HuH-7 (cell line): ENCODE data around the gene PLCH1.
"Not testable (repeated sequence)": the region's sequence is repeated elsewhere in the genome, so short reads cannot be mapped to it uniquely, and the experiment has no call there.

Experiments used
- DNase-seq: peaks from one replicate; pipeline ENCODE4 v3.0.0; 2011; ENCODE audit warnings: low spot score

PLCH1 gene

DNA sequence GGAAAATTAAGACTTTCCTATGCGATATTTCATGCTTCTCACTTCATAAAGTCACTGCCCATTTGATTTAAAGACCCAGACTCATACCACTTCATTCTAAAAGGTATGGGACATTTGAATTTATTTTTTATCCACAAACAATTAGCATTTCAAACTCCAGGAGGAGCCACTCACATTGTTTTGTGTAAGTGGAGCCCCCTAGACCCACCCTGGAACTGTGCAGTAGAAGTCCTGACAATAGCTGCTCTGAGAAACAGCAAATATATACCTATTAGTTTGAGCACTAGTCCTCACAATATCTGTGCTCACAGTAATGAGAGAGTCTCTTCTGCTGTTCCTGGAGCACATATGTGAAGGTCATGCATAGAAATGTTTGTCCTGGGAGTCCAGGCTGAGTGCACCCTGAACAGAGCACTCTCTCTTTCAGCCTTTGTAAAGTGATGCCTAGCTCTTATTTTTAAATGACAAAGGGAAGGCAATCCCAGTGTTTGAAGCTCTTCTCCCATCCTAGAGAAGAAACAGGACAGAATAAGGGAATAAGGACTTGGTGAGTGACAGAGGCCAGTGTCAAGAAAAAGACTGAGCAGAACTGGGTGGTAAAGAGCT is 323.9 kb downstream of the PLCH1 start:
- no peak for DNase-seq

DNA sequence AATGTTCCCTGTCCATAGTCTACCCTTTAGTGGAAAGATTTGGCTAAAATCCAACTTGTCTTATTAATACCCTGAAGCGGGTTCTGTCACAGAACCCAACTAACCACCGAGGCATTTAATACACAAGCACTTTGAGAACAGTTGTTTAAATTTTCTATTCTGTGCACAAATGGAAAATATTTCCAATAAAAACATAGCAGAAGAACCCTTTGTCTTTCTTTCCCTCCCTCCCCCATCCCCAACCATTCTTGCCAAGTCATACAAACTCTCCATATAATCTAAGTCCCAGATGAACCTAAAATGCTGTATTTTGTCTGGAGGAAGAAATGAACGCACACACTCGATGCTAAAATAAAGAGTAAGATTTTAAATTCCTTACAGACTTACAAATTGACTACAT is 324.5 kb downstream of the PLCH1 start:
- no peak for DNase-seq

DNA sequence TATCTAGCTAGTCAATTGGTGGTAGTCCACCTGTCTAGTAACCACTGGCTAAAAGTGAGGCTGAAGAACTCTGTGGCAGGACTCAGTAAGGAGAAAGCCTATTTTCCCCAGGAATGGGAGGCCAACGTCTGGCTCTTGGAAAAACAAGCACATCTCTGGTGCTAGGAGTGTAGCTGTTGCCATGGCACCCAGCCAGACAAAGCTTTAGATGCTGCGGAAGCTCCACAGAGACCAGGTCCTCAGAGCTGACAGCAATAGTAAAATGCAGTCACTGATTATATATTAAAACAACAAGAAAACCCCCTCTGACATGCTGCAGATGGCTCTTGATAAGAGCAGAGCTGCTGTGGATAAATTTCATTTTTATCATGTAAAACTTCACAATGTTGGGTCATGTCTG is 326.5 kb downstream of the PLCH1 start:
- DNase-seq = no peak

DNA sequence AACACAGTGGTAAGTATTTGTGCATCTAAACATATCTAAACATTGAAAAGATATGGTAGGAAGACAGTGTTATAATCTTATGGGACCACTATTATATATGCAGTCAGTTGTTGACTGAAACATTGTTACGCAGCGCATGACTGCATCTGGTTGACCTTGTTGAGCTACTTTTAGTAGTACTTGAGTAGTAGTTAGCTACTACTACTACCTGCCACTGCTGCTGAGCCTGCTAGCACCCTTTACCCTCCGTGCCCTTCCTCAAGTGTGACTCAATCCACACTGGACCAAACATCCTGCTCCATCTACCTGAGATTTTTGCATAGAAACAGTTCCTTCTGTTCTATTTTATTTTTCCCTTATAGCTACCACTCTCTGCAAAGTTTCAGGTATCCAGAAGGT is 327.8 kb downstream of the PLCH1 start:
- no peak for DNase-seq

DNA sequence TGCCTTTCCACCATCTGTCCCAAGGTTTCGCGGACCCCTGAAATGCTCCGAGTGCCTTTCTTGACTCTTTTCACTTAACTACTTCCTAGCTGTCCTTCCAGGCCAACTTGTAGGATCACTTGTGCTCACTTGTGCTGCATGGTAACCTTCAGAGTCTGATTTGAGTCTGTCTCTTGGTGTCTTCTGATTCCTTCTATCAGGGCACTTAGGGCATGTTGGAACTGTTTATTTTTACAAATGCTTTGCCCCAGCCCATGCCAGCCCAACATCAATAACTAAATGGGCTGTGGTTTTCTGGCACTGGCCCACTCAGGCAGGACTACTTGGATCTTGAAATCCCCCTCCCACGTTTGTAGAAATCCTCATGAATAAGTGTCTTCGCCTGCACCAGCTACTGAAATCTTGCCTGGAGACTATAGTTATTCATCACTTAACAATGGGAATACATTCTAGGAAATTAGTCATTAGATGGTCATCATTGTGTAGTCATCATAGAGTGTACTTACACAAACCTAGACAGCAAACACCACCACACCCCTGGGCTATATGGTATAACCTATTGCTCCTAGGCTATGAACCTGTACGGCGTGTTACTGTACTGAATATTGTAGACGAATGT is 328.3 kb downstream of the PLCH1 start:
- DNase-seq = no peak

DNA sequence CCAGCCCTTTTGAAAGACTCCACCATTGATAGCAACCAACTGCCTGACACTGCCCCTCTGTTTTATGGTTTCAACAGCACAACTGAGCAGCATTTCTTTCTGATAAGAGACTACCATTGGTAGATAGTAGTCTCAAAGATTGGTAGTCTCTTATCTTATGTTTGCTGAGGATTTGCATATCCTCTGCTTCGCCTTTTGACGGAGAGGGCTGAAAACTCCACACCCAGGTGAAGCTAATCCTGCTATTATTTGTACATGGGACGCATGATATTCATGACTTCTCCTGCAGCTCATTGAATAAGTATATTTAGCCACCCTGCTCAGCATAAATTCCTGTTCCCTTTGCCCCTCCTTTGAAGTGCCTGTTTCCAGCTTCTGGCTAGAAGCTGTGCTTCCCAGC is 332.0 kb downstream of the PLCH1 start:
- peak; percentile 14 for DNase-seq

DNA sequence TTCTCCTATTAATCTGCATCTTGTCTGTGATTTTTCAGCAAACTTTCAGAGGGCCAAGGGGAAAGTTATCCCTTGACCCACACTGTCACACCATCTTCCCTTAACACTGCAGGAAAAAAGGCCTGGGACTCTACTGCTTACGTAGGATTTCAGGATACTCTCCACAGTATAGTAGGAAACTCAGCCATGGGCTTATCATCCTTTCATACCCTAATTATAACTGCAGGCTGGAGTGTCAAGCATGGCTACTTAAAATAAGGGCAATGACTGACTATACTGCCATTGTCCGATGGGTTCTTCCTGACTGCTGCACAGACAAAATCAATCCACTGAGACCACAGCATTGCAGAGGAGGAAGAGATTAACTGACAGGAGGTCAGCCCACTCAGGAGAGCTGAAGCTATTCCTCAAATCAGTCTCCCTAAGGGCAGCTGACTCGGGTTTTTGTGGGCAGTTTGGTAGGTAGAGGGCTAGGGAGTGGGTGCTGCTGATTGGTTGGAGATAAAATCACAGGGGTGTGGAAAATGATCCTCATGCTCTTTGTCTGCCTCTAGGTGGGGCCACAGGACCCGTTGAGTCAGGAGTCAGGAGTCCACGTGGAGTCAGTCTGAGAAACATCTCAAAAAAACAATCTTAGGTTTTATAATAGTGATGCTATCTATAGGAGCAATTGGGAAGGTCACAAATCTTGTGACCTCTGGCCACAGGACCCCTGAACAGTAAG is 333.2 kb downstream of the PLCH1 start:
- DNase-seq = no peak

DNA sequence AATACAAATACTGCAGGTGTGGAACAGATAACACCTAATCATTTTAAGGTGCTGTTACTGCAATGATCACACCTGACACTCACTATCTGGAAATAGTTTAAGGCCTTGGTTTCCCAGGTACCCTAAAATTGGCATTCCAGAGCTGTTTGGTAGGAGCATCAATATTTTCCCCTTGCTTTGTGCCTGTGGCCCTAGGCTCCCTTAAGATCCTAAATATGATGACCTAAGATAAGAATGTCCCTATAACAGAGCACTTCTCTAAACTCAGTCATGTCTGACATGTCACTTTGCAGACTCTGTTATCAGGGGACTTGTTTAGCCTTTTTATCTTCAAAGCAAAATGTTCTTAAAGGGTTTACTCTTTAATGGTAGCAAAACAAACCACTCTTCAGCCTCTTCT is 335.5 kb downstream of the PLCH1 start:
- DNase-seq = no peak

DNA sequence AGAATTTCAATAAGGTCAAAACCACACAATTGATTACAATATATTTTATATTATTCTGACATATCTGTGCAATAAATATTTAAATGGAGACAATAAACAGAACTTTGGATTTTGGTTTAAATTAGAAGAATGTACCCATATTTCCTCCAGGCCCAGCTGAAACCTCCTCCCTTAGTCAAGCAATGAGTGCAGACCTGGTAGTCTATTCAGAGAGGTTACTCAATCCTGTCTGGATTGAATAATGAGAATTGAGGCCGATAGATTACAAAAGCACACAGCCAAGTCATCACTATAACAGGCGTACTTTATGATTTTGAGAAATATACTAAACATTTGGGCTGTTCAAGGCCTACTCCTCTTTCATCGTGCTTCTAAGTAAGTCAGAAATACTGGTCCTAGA is 336.9 kb downstream of the PLCH1 start:
- DNase-seq = no peak

DNA sequence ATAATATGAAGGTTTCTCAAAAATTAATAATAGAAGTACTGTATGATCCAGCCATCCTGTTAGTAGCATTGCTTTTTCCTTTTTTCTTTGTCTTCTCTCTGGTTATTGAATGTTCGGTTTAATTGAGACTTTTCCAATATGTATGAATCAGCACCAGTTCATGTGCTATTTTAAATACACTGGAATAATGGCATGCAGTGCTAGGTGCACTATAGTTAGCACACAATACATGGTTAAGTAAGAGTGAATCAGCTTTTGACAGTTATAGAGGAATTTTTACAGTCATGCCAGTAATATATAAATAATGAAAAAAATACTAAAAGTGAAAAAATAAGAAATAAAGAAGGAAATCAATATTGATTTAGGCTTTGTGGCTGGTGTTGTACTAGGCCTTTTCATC is 337.5 kb downstream of the PLCH1 start:
- no peak for DNase-seq

DNA sequence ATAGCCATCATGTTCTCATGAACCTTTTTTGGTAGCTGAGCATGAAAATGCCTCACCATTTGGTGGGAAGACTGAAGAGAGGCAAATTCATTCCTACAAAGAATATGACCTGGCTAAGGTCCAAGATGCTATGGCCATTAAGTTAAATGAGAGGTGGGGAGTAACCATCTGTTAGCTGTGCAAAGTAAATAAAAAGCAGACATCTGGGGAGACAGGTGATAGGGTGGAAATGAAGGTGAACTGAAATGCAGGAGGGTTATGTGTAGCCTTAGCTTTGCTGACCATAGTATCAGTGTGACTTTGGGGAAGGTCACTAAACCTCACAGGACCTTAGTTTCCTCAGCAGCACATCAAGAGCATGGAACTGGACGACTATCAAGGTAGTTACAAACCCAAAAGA is 340.4 kb downstream of the PLCH1 start:
- DNase-seq = no peak

DNA sequence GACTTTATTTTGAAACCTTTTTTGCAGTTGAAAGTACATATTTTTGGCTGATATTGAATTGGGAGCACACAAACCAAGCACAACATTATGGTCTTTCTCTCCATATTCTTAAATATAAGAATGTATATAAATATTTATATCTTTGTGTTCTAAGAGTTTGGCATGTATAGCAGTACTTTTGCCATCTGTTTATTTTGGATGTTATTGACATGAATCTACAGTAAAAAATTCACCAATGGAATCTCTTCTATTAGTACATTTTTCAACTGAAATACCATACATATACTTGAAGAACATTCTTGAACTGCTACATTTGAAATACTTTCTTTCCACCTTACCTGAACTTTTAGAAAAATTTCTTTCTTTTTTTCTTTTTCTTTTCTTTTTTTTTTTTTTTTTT is 342.2 kb downstream of the PLCH1 start:
- no peak for DNase-seq

DNA sequence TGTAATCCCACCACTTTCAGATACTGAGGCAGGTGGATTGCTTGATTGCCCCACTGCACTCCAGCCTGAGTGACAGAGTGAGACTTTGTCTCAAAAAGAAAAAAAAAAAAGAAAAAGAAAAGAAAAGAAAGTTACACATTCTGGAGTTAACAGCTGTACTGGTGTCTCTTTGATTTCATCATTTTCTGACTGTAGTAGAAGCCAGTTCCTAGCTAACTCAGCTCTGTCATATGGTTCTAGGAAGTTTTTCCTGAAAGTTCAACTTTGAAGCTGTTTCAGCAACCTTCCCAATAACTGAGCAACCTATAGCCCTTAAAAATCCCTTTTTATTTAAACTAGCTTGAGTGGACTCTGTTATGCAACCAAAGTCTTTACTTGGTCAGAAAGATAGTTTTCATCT is 346.8 kb downstream of the PLCH1 start:
- no peak for DNase-seq

DNA sequence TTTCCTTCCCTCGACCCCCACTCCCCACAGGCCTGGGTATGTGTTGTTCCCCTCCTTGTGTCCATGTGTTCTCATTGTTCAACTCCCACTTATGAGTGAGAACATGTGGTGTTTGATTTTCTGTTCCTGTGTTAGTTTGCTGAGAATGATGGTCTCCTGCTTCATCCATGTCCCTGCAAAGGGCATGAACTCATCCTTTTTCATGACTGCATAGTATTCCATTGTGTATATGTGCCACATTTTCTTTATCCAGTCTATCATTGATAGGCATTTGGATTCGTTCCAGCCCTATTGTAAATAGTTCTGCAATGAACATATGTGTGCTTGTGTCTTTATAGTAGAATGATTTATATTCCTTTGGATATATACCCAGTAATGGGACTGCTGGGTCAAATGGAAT is 350.0 kb downstream of the PLCH1 start:
- DNase-seq = not testable (repeated sequence)

DNA sequence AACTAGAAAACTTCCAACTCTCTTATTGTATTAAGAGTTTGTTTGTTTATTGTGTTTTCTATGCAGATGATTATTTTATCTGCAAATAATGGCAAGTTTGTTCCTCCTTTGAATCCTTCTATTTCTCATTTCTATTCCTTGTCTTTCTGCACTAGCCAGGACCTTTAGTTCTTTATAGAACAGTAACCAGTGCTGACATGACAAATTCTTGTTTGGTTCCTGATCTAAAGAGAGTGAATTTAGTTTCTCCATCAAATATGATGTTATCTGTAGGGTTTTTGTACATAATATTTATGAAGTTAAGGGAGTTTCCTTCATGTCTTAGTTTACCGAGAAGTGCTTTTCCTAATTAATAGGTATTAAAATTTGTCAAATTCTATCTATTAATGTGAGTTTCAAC is 350.6 kb downstream of the PLCH1 start:
- no peak for DNase-seq

DNA sequence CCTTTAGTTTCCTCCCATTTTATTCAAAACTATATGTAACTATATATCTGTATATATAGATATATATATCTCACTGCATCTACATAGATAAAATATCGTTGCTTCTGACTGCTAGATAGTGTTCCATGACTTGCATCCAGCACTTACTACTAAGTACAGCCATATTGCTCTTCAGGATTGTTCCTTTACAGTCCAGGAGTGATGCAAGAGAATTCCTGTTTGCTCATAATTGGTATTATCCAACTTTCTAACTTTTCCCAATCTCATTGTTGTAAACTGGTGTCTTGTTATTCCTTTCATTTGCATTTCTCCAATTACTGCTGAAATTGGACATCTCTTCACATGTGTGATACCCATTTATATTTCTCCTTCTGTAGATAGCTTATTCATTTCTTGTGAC is 351.6 kb downstream of the PLCH1 start:
- no peak for DNase-seq

DNA sequence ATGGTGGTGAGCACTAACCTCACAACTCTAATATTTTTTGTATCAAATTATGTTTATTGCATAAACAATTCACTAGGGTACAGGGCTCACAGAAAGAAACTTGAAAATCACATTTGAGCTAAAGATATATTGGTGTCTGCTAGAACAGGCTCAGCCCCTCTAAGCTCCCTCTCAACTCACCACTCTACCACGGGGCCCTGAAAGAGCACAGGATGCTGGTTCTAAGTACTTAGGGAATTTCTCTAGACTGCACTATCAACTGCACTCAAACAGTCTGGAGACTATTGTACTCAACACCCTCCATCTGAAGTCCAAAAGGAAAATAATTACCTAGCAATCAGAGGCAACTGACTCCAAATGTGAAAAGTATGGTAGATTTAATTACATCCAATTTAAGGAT is 352.7 kb downstream of the PLCH1 start:
- no peak for DNase-seq

DNA sequence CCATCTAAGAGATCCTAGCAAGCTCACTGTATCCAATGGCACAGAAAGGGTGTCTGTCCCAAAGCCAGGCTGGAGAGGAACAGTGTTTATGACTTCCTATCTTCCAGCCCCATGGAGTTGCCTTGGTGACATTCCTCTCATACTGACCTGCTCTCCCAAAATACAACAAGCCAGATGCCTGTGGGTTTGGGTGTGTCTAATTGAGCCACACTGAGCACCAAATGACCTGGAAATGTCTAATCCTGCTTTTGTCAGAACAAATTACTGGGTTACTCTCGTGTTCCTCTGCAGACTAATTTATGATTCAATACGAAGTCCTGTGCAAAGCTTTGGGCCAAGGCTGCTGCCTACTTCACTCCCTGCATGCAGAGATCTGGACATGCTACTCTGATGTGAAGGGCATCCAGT is 353.3 kb downstream of the PLCH1 start:
- DNase-seq = no peak

DNA sequence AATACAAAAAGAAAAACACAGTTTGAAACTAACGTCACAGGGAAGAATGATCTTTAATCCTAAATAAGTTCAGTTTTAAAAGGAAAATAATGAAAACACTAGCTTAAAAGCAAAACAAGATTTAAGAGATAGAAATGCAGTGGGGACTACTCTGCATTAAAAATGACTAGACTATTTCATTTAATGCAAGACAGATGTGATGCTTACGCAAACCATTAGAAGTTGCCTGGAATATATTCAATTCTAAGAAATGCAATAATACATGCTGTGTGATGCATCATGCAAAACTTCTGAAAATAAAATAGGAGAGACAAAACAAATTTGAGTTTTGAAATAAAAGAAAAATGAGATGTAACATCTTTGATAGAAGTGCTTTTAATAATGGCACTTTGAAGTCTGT is 353.8 kb downstream of the PLCH1 start:
- no peak for DNase-seq

DNA sequence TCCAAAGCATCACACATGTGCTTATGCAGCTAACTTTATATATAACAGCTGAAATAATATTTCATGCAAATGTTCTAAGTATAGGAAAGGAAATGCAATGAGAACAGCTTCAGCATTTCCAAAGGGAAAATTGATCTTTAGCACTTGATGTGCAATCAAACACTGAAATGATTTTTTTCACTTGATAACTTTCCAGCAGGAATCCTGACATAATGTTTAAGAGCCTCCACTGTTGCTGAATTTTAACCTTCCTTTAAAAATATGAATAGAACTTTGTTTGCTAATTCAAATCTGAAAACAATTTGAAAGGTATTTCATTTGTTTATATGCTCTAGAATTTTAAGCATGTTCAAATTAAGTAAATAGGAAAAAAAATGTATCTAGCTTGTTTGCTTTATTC is 354.5 kb downstream of the PLCH1 start:
- DNase-seq = no peak

DNA sequence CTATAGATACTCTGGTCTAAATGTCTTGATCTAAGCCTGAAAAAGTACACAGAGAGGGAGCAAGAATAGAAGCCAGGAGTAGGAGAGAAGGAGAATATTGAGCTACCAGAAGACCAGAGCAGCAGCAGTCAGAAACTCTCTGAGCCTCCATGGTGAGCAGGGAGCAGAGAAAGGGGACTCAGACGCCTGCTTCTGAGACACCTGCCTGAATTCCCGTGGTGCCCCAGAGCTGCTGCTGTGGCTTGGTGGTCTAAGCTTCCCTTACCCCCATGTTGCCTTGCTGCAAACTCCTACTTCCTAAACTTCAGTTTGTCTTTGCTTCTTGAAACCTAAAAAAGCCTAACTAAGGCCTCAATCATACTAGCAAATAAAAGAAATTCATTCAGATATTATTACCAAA is 356.5 kb downstream of the PLCH1 start:
- DNase-seq = no peak

DNA sequence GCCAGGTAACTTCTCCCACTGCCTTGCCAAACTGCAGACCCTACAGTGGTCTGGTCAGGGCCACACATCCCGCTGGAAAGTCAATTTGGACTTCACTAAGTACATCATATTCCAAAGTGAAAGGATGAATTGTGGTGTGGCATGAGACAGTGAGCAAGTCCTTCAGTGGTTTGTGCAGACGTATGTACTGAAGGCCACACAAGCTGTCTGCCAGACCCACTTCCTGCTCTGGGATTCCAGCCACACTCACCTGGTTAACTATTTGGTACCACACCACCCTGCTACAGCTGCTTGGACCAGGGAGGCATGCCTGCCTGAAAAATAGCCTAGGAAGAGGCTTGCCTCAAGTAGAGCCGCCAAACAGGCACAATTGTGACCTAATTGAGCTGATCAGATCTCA is 357.3 kb downstream of the PLCH1 start:
- no peak for DNase-seq

DNA sequence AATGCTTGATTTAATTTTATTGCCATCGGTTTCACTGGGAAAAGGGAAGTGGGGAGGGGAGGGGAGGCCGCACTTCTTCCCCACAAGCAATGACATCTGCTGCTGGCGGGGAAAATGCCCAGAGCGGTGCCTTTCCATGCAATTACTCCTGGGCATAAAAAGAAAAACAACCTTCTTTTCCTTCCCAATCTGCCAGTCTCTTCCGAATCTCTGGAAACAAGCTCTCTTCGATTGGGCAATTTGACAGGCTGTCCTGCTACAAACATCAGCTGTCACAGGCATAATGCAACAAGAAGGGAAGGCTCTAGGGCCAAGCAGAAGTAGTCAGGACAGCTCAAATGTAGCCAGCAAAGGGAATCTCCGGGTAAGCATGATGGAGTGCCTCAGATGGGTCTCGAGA is 358.0 kb downstream of the PLCH1 start:
- DNase-seq = no peak
